Measurements from ENCODE around the gene SHLD3. TPM values are rescaled to one million over a fixed set of nuclear protein-coding genes. Genes with fewer than 3 reads are reported as not detected.
"Not testable (repeated sequence)": the region's sequence is repeated elsewhere in the genome, so short reads cannot be mapped to it uniquely, and the experiment has no call there.

Gene SHLD3, protein sequence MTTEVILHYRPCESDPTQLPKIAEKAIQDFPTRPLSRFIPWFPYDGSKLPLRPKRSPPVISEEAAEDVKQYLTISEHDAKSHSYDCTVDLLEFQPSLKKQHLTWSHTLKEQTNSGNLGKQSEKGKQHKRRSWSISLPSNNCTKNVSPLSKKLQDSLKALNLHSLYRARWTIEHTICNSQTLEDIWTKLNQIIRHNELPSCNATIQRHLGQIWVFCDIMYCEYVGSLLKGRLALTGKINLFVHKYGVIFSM
- total RNA-seq: 2.4 and 3.8 TPM in 2 replicates
- long read RNA-seq, transcript SHLD3-201 (2 exons, 1,766 nt): major isoform, 15 of 16 reads
- long read RNA-seq, partial matches to known transcripts: 0 of 16 reads
- long read RNA-seq, other reads (novel, unspliced or antisense): 1 of 16 reads

DNA sequence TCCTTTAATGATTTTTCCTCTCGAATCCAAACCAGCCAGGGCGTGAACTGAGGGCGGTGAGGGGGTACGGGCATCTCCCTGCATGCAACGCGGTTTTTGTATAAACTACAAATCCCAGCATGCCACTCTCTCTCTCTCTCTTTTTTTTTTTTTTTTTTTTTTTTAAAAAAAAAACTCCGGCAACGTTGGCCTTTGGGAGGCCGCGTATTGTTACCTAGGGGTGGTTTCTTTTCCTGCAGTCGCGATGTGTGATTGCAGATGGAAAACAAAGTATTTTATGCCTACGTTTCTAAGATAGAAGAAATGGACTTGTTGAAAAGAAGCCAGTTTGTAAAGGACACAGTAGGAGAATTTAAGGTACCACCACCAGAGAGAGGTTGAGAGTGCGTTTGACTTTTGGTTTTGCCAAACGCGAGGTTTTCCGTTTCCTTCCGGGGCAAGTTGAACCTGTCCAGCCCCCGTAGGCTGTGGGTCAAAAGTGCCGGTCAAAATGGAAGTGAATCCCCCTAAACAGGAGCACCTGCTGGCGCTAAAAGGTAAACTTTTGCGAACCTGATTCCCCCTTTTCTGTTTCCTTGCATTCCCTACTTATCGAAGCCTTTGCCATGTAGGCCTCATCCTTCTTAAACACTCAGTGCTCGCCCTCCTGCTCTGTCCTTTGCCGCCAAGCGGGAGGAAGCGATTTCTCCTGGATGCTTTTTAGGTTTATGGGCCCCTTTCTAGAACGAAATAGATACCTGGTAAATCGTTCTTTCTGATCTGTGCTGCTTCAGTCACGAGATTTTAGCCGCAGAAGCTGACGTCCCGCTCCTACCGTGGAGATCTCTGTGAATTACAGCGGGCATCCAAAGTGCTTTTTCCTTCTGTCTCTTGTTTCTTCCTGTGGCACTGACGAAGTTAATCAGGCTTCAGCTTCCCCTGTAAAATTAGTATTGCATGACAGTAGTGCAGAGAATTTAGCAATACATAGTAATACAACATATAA lies at the start of gene SHLD3, which contains the start of gene TRAPPC13:
TSS of gene SHLD3 (plus strand) at position 457 of the 985 bp plus-strand sequence. CDS start 4,561 bp downstream, outside the sequence.
TSS of gene TRAPPC13 (plus strand) at position 457 of the 985 bp plus-strand sequence. CDS start at position 491, 34 bp downstream.
- H3K27me3 Mint-ChIP-seq (ENCODE audit: unreplicated experiment): no peaks in the 10 kb centered on the region
- TF ChIP-seq, protein P1, sequence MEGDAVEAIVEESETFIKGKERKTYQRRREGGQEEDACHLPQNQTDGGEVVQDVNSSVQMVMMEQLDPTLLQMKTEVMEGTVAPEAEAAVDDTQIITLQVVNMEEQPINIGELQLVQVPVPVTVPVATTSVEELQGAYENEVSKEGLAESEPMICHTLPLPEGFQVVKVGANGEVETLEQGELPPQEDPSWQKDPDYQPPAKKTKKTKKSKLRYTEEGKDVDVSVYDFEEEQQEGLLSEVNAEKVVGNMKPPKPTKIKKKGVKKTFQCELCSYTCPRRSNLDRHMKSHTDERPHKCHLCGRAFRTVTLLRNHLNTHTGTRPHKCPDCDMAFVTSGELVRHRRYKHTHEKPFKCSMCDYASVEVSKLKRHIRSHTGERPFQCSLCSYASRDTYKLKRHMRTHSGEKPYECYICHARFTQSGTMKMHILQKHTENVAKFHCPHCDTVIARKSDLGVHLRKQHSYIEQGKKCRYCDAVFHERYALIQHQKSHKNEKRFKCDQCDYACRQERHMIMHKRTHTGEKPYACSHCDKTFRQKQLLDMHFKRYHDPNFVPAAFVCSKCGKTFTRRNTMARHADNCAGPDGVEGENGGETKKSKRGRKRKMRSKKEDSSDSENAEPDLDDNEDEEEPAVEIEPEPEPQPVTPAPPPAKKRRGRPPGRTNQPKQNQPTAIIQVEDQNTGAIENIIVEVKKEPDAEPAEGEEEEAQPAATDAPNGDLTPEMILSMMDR (IDR thresholded peaks at IDR 0.05): no peak
- peak within 1 kb of the TSS; percentile 94 for H3K27ac Mint-ChIP-seq (ENCODE audit: unreplicated experiment)
- H3K9me3 Mint-ChIP-seq (ENCODE audit: unreplicated experiment): no peaks in the 10 kb centered on the region
- DNase-seq (ENCODE audit: extremely low spot score, unreplicated experiment): no peak
- peaks cover 11% of the 10 kb centered on the region for H3K36me3 Mint-ChIP-seq (ENCODE audit: unreplicated experiment)
- H3K4me1 Mint-ChIP-seq (ENCODE audit: unreplicated experiment): peaks cover 31% of the 10 kb centered on the region
- peak within 1 kb of the TSS; percentile 99 for H3K4me3 Mint-ChIP-seq (ENCODE audit: unreplicated experiment)

DNA sequence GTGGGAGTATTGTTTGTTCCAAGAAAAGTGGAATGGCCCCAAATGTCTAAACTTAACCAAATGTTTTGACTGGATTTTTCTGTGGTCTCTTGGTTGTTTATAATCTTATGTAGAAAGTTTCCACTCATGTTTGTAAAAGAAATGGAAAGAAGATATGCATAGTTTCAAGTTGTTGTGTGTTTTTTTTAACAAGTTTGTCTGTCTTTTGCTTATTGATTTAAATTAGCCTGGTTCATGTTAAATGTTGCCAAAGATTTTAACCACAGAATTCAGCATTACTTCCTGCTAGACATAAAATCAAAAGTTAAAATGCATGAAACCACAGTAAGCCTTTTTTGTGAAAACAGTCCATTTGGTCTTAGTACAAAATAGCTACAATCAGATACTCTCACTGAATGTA lies 47.7 kb upstream of the SHLD3 start:
- Mint-ChIP-seq H3K27ac (ENCODE audit: unreplicated experiment) (peak overlapping the region; percentile 45), H3K4me1 (ENCODE audit: unreplicated experiment) (peaks cover 10% of the 10 kb centered on the region), H3K27me3 (ENCODE audit: unreplicated experiment) (no peaks in the 10 kb centered on the region), H3K9me3 (ENCODE audit: unreplicated experiment) (no peaks in the 10 kb centered on the region), H3K36me3 (ENCODE audit: unreplicated experiment) (peaks cover 40% of the 10 kb centered on the region), H3K4me3 (ENCODE audit: unreplicated experiment) (no peak overlapping the region)
- no peak for DNase-seq (ENCODE audit: extremely low spot score, unreplicated experiment)
- TF ChIP-seq, protein P1 (IDR thresholded peaks at IDR 0.05): no peak

DNA sequence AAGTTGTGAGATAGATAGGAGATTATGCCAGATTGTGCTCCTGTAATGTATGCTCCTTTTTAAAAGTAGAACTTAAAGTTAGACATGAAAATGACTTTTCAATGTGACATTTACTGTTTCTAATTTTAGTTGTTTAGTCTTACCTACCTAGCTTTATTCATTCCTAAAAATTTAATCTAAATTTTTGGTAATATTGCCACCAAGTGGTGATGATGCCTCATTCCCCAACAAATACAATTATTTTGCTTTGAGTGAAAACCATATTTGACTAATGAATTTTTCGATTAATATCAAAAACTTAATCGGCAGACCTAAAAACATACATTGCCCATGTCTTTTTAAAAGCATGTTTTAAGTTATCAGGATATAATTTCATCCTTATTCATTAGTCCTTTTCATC lies 36.1 kb upstream of the SHLD3 start:
- Mint-ChIP-seq H3K36me3 (ENCODE audit: unreplicated experiment) (peaks cover 43% of the 10 kb centered on the region), H3K27ac (ENCODE audit: unreplicated experiment) (no peak overlapping the region), H3K27me3 (ENCODE audit: unreplicated experiment) (no peaks in the 10 kb centered on the region), H3K4me3 (ENCODE audit: unreplicated experiment) (no peak overlapping the region), H3K9me3 (ENCODE audit: unreplicated experiment) (no peaks in the 10 kb centered on the region), H3K4me1 (ENCODE audit: unreplicated experiment) (no peaks in the 10 kb centered on the region)
- TF ChIP-seq, protein P1 (IDR thresholded peaks at IDR 0.05): peak; percentile 26
- DNase-seq (ENCODE audit: extremely low spot score, unreplicated experiment): no peak

DNA sequence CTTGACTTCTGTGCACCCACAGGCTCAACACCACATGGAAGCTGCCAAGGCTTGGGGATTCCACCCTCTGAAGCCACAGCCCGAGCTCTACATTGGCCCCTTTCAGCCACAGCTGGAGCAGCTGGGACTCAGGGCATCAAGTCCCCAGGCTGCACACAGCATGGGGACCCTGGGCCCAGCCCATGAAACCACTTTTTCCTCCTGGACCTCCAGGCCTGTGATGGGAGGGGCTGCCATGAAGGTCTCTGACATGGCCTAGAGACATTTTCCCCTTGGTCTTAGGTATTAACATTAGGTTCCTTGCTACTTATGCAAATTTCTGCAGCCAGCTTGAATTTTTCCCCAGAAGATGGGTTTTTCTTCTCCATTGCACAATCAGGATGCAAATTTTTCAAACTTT lies 23.1 kb upstream of the SHLD3 start:
- DNase-seq (ENCODE audit: extremely low spot score, unreplicated experiment); H3K27me3 Mint-ChIP-seq (ENCODE audit: unreplicated experiment); H3K27ac Mint-ChIP-seq (ENCODE audit: unreplicated experiment); H3K4me3 Mint-ChIP-seq (ENCODE audit: unreplicated experiment); H3K4me1 Mint-ChIP-seq (ENCODE audit: unreplicated experiment): not testable (repeated sequence)
- peaks cover 71% of the 10 kb centered on the region for H3K36me3 Mint-ChIP-seq (ENCODE audit: unreplicated experiment)
- peaks cover 18% of the 10 kb centered on the region for H3K9me3 Mint-ChIP-seq (ENCODE audit: unreplicated experiment)

DNA sequence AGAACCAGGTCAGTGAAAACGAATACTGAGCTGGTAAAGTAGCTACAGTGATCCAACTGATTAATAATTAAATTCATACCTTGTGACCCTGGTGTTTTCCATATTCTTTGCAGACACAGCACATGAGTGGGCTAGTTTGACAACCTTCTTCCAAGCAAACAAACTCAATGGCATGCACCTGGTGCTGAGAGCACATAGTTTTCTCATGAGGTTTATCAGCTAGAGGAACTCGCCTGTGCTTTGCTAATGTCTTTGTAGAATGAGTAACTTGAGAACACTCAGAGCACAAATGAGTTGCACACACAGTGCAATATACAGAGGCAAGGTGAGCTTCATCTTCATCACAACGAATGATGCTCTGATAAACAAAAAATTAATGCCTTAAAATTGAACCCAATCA lies 13.3 kb upstream of the SHLD3 start:
- Mint-ChIP-seq H3K9me3 (ENCODE audit: unreplicated experiment) (no peaks in the 10 kb centered on the region), H3K4me1 (ENCODE audit: unreplicated experiment) (no peaks in the 10 kb centered on the region), H3K4me3 (ENCODE audit: unreplicated experiment) (no peak overlapping the region), H3K27ac (ENCODE audit: unreplicated experiment) (no peak overlapping the region), H3K36me3 (ENCODE audit: unreplicated experiment) (peaks cover 61% of the 10 kb centered on the region), H3K27me3 (ENCODE audit: unreplicated experiment) (no peaks in the 10 kb centered on the region)
- TF ChIP-seq, protein P1 (IDR thresholded peaks at IDR 0.05): no peak
- DNase-seq (ENCODE audit: extremely low spot score, unreplicated experiment): no peak

All from osteocyte (in vitro differentiated cells).